Loucy (cell line): ENCODE measurements around the gene SH3BP4.

Source experiments
- H2AFZ ChIP-seq: fragments of 200-600 bp; sonication (generic); 2 replicates; pipeline ENCODE4 v1.6.0; 2016; ENCODE audit warnings: antibody characterized with exemption, mild to moderate bottlenecking, low read length, moderate library complexity
- H3F3A ChIP-seq: fragments of 200-600 bp; 2 replicates; pipeline ENCODE4 v1.6.0; 2016; ENCODE audit warnings: antibody characterized with exemption, low read depth, mild to moderate bottlenecking
- H3K27me3 ChIP-seq: fragments of 200-600 bp; sonication (generic); 2 replicates; pipeline ENCODE4 v1.6.1; 2014; ENCODE audit warnings: low read length, mild to moderate bottlenecking; ENCODE audit not compliant: insufficient read depth, poor library complexity, severe bottlenecking
- H3K36me3 ChIP-seq: fragments of 200-600 bp; sonication (generic); 2 replicates; pipeline ENCODE4 v1.6.1; 2016; ENCODE audit warnings: low read length; ENCODE audit not compliant: insufficient read depth
- H3K4me1 ChIP-seq: fragments of 200-600 bp; sonication (generic); 2 replicates; pipeline ENCODE4 v1.5.1; 2014; ENCODE audit warnings: low read length, mild to moderate bottlenecking; ENCODE audit not compliant: insufficient read depth, poor library complexity, severe bottlenecking
- H3K4me2 ChIP-seq: fragments of 200-600 bp; sonication (generic); 2 replicates; pipeline ENCODE4 v1.6.0; 2014; ENCODE audit warnings: antibody characterized with exemption, low read length, low read depth, mild to moderate bottlenecking; ENCODE audit not compliant: poor library complexity, severe bottlenecking
- H3K4me3 ChIP-seq: fragments of 200-600 bp; sonication (generic); 2 replicates; pipeline ENCODE4 v1.5.1; 2014; ENCODE audit warnings: low read length, mild to moderate bottlenecking, mixed read lengths; ENCODE audit not compliant: poor library complexity, severe bottlenecking
- H3K79me2 ChIP-seq: fragments of 200-600 bp; sonication (generic); 2 replicates; pipeline ENCODE4 v1.6.1; 2014; ENCODE audit warnings: low read length; ENCODE audit not compliant: insufficient read depth
- H3K9ac ChIP-seq: fragments of 200-600 bp; sonication (generic); 2 replicates; pipeline ENCODE4 v1.6.0; 2014; ENCODE audit warnings: mild to moderate bottlenecking, low read depth, low read length, moderate library complexity; ENCODE audit not compliant: poor library complexity, severe bottlenecking
- H3K9me2 ChIP-seq: fragments of 200-600 bp; sonication (generic); replicated peaks from 2 replicates; pipeline ENCODE4 v1.6.1; 2016; ENCODE audit warnings: low read depth, low read length, mixed read lengths
- H3K9me3 ChIP-seq: fragments of 200-600 bp; sonication (generic); 2 replicates; pipeline ENCODE4 v1.6.1; 2014; ENCODE audit warnings: mild to moderate bottlenecking, antibody characterized with exemption, low read length, low read depth; ENCODE audit not compliant: insufficient read depth
- H4K20me1 ChIP-seq: fragments of 200-600 bp; sonication (generic); 2 replicates; pipeline ENCODE4 v1.6.0; 2014; ENCODE audit warnings: antibody characterized with exemption, low read length, mild to moderate bottlenecking; ENCODE audit not compliant: insufficient read depth, poor library complexity, severe bottlenecking
- CTCF ChIP-seq: fragments of 200-600 bp; sonication (generic); conservative IDR thresholded peaks from 2 replicates; pipeline ENCODE4 v1.5.1; 2014; ENCODE audit warnings: mild to moderate bottlenecking, antibody characterized with exemption, low read length
- EZH2phosphoT487 ChIP-seq: fragments of 200-600 bp; IDR thresholded peaks from 2 replicates; pipeline ENCODE4 v1.6.1; 2018; ENCODE audit warnings: antibody characterized with exemption, mild to moderate bottlenecking, moderate library complexity, borderline replicate concordance

Gene SH3BP4

GRCh38 chr2:234991290-234991689 is 39.5 kb downstream of the SH3BP4 start:
- Histone ChIP-seq H3K4me1 (no peaks in the 10 kb centered on the region), H3K9me2 (no peaks in the 10 kb centered on the region), H3K36me3 (no peaks in the 10 kb centered on the region), H4K20me1 (no peaks in the 10 kb centered on the region), H3K9me3 (no peaks in the 10 kb centered on the region), H3K4me2 (no peak overlapping the region), H3K79me2 (no peaks in the 10 kb centered on the region), H3F3A (no peaks in the 10 kb centered on the region), H2AFZ (no peak overlapping the region), H3K9ac (no peak overlapping the region), H3K27me3 (no peaks in the 10 kb centered on the region), H3K4me3 (no peak overlapping the region)
- TF ChIP-seq CTCF (no peak), EZH2phosphoT487 (no peak)

- Histone ChIP-seq H3K4me2 (no peak overlapping the region), H3K9ac (no peak overlapping the region), H3F3A (no peaks in the 10 kb centered on the region), H3K36me3 (no peaks in the 10 kb centered on the region), H3K4me3 (no peak overlapping the region), H3K4me1 (no peaks in the 10 kb centered on the region), H3K27me3 (no peaks in the 10 kb centered on the region), H2AFZ (no peak overlapping the region), H4K20me1 (no peaks in the 10 kb centered on the region), H3K79me2 (no peaks in the 10 kb centered on the region), H3K9me3 (no peaks in the 10 kb centered on the region), H3K9me2 (no peaks in the 10 kb centered on the region)
- no peak for TF ChIP-seq CTCF
- TF ChIP-seq EZH2phosphoT487, result no peak
Measured at GRCh38 chr2:234991793-234992192, 40.0 kb downstream of the SH3BP4 start.

- Histone ChIP-seq H3K79me2 (no peaks in the 10 kb centered on the region), H3K4me1 (no peaks in the 10 kb centered on the region), H3K4me2 (no peak overlapping the region), H3K9ac (no peak overlapping the region), H3F3A (no peaks in the 10 kb centered on the region), H3K9me2 (no peaks in the 10 kb centered on the region), H3K4me3 (no peak overlapping the region), H3K27me3 (no peaks in the 10 kb centered on the region), H4K20me1 (no peaks in the 10 kb centered on the region), H2AFZ (no peak overlapping the region), H3K36me3 (no peaks in the 10 kb centered on the region), H3K9me3 (no peaks in the 10 kb centered on the region)
- TF ChIP-seq EZH2phosphoT487 (no peak), CTCF (no peak)
Measured at GRCh38 chr2:234992196-234992595, 40.4 kb downstream of the SH3BP4 start.
